Erythroblast (primary cell): ENCODE measurements around the gene DRC7.

Source experiments
- GATA1 ChIP-seq: IDR thresholded peaks from 2 replicates; pipeline ENCODE4 v1.6.1; 2011; ENCODE audit warnings: low read depth, mild to moderate bottlenecking, control low read depth, low read length, moderate library complexity
- POLR2A ChIP-seq: IDR thresholded peaks from 2 replicates; pipeline ENCODE4 v1.6.1; 2011; ENCODE audit warnings: mild to moderate bottlenecking, low read length

DNA sequence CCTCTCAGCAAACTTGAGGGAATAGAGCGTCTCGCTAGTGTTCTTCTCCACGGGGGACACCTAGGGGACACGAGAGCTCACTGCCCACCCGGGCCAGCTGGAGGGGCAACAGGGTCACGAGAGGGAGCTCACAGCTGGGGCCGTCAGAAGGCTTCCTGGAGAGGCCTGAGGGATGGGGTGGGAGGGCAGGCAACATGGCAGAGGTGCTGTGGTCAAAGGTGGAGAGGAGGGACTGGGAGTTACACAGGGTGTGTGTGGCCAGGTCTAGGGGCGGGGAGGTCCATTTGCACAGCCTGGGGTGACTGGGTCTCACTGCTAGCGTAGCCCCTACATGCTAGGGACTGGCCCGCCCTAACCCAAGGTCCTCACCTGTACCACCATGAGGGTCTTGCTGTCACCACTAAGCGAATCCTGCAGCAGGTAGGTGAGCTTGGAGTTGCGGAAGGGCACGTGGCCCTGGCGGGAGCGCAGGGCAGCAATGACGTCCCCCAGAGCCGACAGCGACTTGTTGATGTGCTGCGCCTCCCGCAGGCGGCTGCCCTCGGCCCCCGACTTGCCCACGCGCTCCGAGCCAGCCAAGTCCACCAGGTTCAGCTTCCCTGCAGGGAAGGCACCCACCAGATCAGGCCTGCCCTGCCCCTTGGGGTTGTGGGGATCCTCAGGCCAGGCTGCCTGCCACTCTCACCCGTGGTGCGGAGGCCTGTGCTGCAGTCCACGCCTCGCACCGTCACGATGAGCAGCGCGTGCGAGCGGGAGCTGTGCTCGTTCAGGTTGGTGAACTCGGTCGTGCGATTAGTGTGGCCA lies 66.0 kb downstream of the DRC7 start:
- TF ChIP-seq POLR2A (no peak), GATA1 (no peak)
